Central memory CD8-positive, alpha-beta T cell (primary cell): ENCODE data around the gene FOLR1.
"Not testable (repeated sequence)": the region's sequence is repeated elsewhere in the genome, so short reads cannot be mapped to it uniquely, and the experiment has no call there.

Experiments
- ATAC-seq: fragments of 150-1000 bp; cut with Tn5 transposase; replicated peaks from 2 replicates; pipeline ENCODE4 v1.10.0; 2022; ENCODE audit warnings: mild to moderate bottlenecking, moderate FRiP score, moderate number of reproducible peaks; ENCODE audit not compliant: poor library complexity, severe bottlenecking; ENCODE audit errors: extremely low read depth
- DNase-seq, 2 donors: peaks; one replicate each; pipeline ENCODE4 v3.0.0; 2021; ENCODE audit warnings: low spot score in 2 of 2
- H3K27ac Mint-ChIP-seq: one replicate; pipeline ENCODE4 v1.8.0; 2022; ENCODE audit warnings: low read depth, mild to moderate bottlenecking, moderate library complexity, mixed read lengths
- H3K27me3 Mint-ChIP-seq: one replicate; pipeline ENCODE4 v1.8.0; 2022; ENCODE audit warnings: mixed read lengths
- H3K36me3 Mint-ChIP-seq: one replicate; pipeline ENCODE4 v1.8.0; 2022; ENCODE audit warnings: mild to moderate bottlenecking, moderate library complexity, mixed read lengths; ENCODE audit not compliant: insufficient read depth
- H3K4me1 Mint-ChIP-seq: one replicate; pipeline ENCODE4 v1.8.0; 2022; ENCODE audit warnings: mixed read lengths
- H3K4me3 Mint-ChIP-seq: one replicate; pipeline ENCODE4 v1.8.0; 2022; ENCODE audit warnings: mild to moderate bottlenecking, moderate library complexity, mixed read lengths
- H3K9me3 Mint-ChIP-seq: one replicate; pipeline ENCODE4 v1.8.0; 2022; ENCODE audit warnings: mixed read lengths

Gene FOLR1

GRCh38 chr11:72169754-72170153 is 22.2 kb upstream of the FOLR1 start:
- not testable (repeated sequence) for H3K4me1 Mint-ChIP-seq, H3K9me3 Mint-ChIP-seq, H3K36me3 Mint-ChIP-seq, ATAC-seq, H3K27ac Mint-ChIP-seq, H3K4me3 Mint-ChIP-seq, DNase-seq
- H3K27me3 Mint-ChIP-seq: peaks cover 37% of the 10 kb centered on the region

GRCh38 chr11:72172043-72172442 is 19.9 kb upstream of the FOLR1 start:
- not testable (repeated sequence) for H3K9me3 Mint-ChIP-seq, ATAC-seq, H3K4me1 Mint-ChIP-seq, H3K27ac Mint-ChIP-seq, H3K4me3 Mint-ChIP-seq, DNase-seq, H3K36me3 Mint-ChIP-seq
- peaks cover 23% of the 10 kb centered on the region for H3K27me3 Mint-ChIP-seq

DNA sequence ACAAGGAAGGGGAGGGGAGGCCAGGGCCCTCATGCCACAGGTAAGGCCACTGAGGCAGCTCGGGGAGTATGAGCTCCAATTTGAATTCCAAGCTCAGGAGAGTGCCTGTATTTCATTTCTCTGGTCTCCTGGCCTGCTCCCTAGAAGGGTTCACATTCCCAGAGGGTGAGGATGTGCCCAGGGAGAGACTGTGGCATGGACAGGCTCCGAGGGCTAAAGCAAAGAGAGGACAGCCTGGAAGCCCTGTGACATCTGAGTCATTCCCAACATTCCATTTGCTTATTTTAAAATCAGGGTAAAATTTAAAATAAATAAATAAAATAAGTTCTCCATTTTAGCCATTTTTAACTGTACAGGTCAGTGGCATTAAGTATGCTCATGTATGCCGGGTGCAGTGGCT is 18.6 kb upstream of the FOLR1 start:
- H3K9me3 Mint-ChIP-seq: no peaks in the 10 kb centered on the region
- peaks cover 27% of the 10 kb centered on the region for H3K27me3 Mint-ChIP-seq
- H3K4me1 Mint-ChIP-seq: peaks cover 5% of the 10 kb centered on the region
- H3K27ac Mint-ChIP-seq: no peak overlapping the region
- DNase-seq (no peak), ATAC-seq (no peak)
- no peak overlapping the region for H3K4me3 Mint-ChIP-seq
- H3K36me3 Mint-ChIP-seq: peaks cover 1% of the 10 kb centered on the region

DNA sequence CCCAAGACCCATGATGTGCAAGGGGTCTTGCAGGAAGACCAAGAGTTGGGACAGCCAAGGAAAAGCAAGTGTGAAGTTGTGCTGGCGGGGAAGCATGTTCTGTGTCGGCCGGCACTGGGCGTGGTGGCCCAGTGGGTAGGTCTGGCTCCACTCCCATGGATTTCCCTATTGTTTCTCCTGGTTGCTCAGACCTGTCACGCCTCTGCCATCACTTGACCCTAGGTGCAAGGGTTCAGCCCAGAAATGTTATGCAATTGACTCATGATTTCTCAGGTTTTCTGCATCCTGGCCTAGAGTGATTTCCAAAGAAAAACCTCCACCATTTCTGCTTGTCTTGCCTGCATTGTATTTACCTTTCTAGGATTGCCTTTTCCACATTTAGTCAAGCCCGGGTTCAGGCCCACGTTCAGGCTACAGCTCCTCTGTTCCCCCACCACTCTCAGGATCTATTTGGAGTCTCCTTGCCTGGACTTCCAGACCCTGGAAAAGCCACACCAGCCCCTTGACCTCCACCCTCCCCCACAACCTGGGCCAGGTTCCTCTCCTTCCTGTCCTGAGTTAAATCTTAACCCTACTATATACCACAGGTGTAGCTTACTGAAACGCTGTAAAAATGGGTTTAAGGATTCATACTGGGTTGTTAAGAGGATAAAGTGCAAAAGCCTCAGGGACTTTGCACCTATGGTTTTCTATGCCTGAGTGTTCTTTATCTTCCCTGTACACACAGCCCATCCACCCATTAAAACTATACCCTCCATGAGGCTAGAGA is 17.5 kb upstream of the FOLR1 start:
- H3K4me1 Mint-ChIP-seq: peaks cover 5% of the 10 kb centered on the region
- no peaks in the 10 kb centered on the region for H3K9me3 Mint-ChIP-seq
- no peak overlapping the region for H3K4me3 Mint-ChIP-seq
- peaks cover 23% of the 10 kb centered on the region for H3K27me3 Mint-ChIP-seq
- H3K36me3 Mint-ChIP-seq: peaks cover 1% of the 10 kb centered on the region
- ATAC-seq (no peak), DNase-seq (no peak)
- no peak overlapping the region for H3K27ac Mint-ChIP-seq

- Mint-ChIP-seq H3K27ac (no peak overlapping the region), H3K9me3 (no peaks in the 10 kb centered on the region), H3K4me1 (no peaks in the 10 kb centered on the region), H3K36me3 (peaks cover 1% of the 10 kb centered on the region), H3K27me3 (peaks cover 31% of the 10 kb centered on the region), H3K4me3 (no peak overlapping the region)
- no peak for DNase-seq
- no peak for ATAC-seq
Observed at GRCh38 chr11:72177656-72178055, 14.3 kb upstream of the FOLR1 start.

- no peak overlapping the region for H3K4me3 Mint-ChIP-seq
- no peaks in the 10 kb centered on the region for H3K9me3 Mint-ChIP-seq
- peaks cover 1% of the 10 kb centered on the region for H3K36me3 Mint-ChIP-seq
- DNase-seq (no peak), ATAC-seq (no peak)
- peaks cover 7% of the 10 kb centered on the region for H3K4me1 Mint-ChIP-seq
- peaks cover 34% of the 10 kb centered on the region for H3K27me3 Mint-ChIP-seq
- no peak overlapping the region for H3K27ac Mint-ChIP-seq
Observed at GRCh38 chr11:72179049-72179803, 12.7 kb upstream of the FOLR1 start.

DNA sequence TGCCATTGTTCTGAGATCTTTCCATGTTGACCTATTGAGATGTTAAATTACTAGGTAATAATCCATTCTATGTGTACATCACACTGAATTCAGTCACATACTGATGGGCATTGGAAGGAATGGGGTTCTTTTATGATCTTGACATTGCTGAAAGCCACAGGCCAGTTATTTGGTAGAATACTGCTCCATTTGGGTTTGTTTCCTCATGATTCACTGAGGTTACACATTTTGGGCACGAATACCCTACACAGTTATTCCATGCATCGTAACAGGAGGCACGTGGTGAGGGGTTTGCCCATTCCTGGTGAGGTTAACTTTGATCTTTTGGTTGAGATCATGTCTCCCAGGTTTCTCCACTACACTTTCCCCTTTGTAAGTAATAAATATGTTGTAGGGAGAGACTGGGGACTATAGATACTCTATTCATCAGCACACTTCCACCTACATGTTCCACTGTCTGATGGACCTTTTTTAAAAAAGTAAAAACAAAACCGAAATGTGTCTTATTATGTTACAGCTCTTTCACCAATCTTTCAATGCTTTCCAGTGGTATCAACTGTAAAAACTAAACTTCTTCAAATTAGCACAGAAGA is 12.0 kb upstream of the FOLR1 start:
- Mint-ChIP-seq H3K36me3 (peaks cover 1% of the 10 kb centered on the region), H3K4me1 (peaks cover 7% of the 10 kb centered on the region), H3K9me3 (no peaks in the 10 kb centered on the region), H3K27ac (no peak overlapping the region), H3K27me3 (peaks cover 34% of the 10 kb centered on the region), H3K4me3 (no peak overlapping the region)
- ATAC-seq (no peak), DNase-seq (no peak)

DNA sequence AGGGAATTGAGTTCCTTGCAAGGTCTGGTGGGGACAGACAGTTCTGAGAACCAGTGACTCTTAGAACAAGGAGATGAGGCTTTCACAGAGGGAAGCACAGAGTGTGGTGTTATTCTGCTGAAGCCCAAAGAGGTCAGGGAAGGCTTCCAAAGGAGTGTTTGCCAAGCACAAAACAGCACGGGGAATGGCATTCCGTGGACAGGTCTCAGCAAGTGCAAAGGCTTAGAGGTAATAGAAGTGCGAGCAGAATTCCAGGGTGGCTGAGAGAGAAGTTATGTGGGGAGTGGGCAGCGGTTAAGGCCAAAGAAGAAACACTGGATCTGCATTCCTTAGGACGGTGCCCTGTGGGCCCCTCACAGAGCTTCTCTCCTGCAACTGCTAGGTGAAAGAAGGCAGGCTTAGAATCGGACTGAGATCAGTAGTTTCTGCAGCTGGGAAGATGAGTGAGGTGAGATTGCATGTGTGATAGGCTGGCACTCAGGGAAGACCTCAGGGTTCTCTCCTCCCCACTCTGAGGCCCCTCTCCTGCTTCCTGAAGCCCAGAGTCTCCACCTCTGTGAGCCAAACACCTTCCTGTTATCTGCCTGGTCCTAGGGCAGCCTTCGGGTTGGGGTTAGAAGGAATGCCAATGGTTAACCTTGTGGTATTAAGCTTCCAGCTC is 10.9 kb upstream of the FOLR1 start:
- H3K27ac Mint-ChIP-seq, H3K4me3 Mint-ChIP-seq, H3K36me3 Mint-ChIP-seq, ATAC-seq, H3K4me1 Mint-ChIP-seq, H3K9me3 Mint-ChIP-seq, DNase-seq: not testable (repeated sequence)
- peaks cover 34% of the 10 kb centered on the region for H3K27me3 Mint-ChIP-seq

- not testable (repeated sequence) for H3K9me3 Mint-ChIP-seq
Observed at GRCh38 chr11:72181553-72181958, 10.4 kb upstream of the FOLR1 start.

GRCh38 chr11:72188267-72188666 is 3.7 kb upstream of the FOLR1 start:
- Mint-ChIP-seq H3K4me3 (no peak overlapping the region), H3K4me1 (peaks cover 5% of the 10 kb centered on the region), H3K27me3 (peaks cover 5% of the 10 kb centered on the region), H3K9me3 (no peaks in the 10 kb centered on the region), H3K36me3 (no peaks in the 10 kb centered on the region), H3K27ac (no peak overlapping the region)
- DNase-seq (no peak), ATAC-seq (no peak)

More at GRCh38 chr11:72181553-72181958, 10.4 kb upstream of the FOLR1 start:
- H3K36me3 Mint-ChIP-seq, ATAC-seq, H3K4me1 Mint-ChIP-seq, H3K4me3 Mint-ChIP-seq, H3K27ac Mint-ChIP-seq, DNase-seq: not testable (repeated sequence)
- peaks cover 34% of the 10 kb centered on the region for H3K27me3 Mint-ChIP-seq

DNA sequence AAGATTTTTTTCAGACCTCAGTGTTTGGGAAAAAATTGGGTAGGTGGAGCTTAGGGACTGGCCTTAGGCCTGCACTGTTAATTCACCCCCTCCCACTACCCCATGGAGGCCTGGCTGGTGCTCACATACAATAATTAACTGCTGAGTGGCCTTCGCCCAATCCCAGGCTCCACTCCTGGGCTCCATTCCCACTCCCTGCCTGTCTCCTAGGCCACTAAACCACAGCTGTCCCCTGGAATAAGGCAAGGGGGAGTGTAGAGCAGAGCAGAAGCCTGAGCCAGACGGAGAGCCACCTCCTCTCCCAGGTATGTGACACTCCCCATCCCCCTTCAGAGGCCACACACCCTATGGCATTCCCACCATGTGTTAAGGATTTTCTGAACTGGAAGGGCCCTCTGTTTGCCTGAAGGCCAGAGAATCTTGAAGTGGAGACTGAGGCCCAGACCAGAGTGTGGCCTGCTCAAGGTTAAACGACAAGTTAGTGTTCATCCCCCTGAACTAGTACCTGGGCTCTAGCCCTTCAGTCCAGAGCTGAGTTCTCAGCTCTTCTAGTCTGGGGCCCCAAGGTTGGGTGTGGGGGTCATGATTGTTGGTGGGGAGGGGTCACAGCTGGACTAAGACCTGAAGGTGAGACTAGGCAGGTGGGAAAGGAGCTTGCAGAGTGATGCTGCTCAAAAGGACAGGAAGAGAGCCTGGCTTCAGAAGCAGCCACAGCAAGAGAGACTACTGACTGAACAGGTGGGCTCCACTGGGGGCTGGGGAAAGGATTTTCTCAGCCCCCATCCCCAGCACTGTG is 2.3 kb upstream of the FOLR1 start:
- no peaks in the 10 kb centered on the region for H3K36me3 Mint-ChIP-seq
- DNase-seq (no peak), ATAC-seq (no peak)
- no peaks in the 10 kb centered on the region for H3K9me3 Mint-ChIP-seq
- H3K4me3 Mint-ChIP-seq: no peak overlapping the region
- H3K4me1 Mint-ChIP-seq: no peaks in the 10 kb centered on the region
- no peaks in the 10 kb centered on the region for H3K27me3 Mint-ChIP-seq
- H3K27ac Mint-ChIP-seq: peak overlapping the region; percentile 60

- Mint-ChIP-seq H3K27me3 (no peaks in the 10 kb centered on the region), H3K4me3 (no peak overlapping the region), H3K9me3 (no peaks in the 10 kb centered on the region), H3K4me1 (no peaks in the 10 kb centered on the region), H3K27ac (no peak overlapping the region), H3K36me3 (no peaks in the 10 kb centered on the region)
- no peak for DNase-seq
- no peak for ATAC-seq
Observed at GRCh38 chr11:72190631-72191071, 1.3 kb upstream of the FOLR1 start.
